Loucy (cell line): ENCODE measurements around the gene TRPM7.

Experiments
- H2AFZ ChIP-seq: fragments of 200-600 bp; sonication (generic); 2 replicates; pipeline ENCODE4 v1.6.0; 2016; ENCODE audit warnings: antibody characterized with exemption, mild to moderate bottlenecking, low read length, moderate library complexity
- H3F3A ChIP-seq: fragments of 200-600 bp; 2 replicates; pipeline ENCODE4 v1.6.0; 2016; ENCODE audit warnings: antibody characterized with exemption, low read depth, mild to moderate bottlenecking
- H3K27me3 ChIP-seq: fragments of 200-600 bp; sonication (generic); 2 replicates; pipeline ENCODE4 v1.6.1; 2014; ENCODE audit warnings: low read length, mild to moderate bottlenecking; ENCODE audit not compliant: insufficient read depth, poor library complexity, severe bottlenecking
- H3K36me3 ChIP-seq: fragments of 200-600 bp; sonication (generic); 2 replicates; pipeline ENCODE4 v1.6.1; 2016; ENCODE audit warnings: low read length; ENCODE audit not compliant: insufficient read depth
- H3K4me1 ChIP-seq: fragments of 200-600 bp; sonication (generic); 2 replicates; pipeline ENCODE4 v1.5.1; 2014; ENCODE audit warnings: low read length, mild to moderate bottlenecking; ENCODE audit not compliant: insufficient read depth, poor library complexity, severe bottlenecking
- H3K4me2 ChIP-seq: fragments of 200-600 bp; sonication (generic); 2 replicates; pipeline ENCODE4 v1.6.0; 2014; ENCODE audit warnings: antibody characterized with exemption, low read length, low read depth, mild to moderate bottlenecking; ENCODE audit not compliant: poor library complexity, severe bottlenecking
- H3K4me3 ChIP-seq: fragments of 200-600 bp; sonication (generic); 2 replicates; pipeline ENCODE4 v1.5.1; 2014; ENCODE audit warnings: low read length, mild to moderate bottlenecking, mixed read lengths; ENCODE audit not compliant: poor library complexity, severe bottlenecking
- H3K79me2 ChIP-seq: fragments of 200-600 bp; sonication (generic); 2 replicates; pipeline ENCODE4 v1.6.1; 2014; ENCODE audit warnings: low read length; ENCODE audit not compliant: insufficient read depth
- H3K9ac ChIP-seq: fragments of 200-600 bp; sonication (generic); 2 replicates; pipeline ENCODE4 v1.6.0; 2014; ENCODE audit warnings: mild to moderate bottlenecking, low read depth, low read length, moderate library complexity; ENCODE audit not compliant: poor library complexity, severe bottlenecking
- H3K9me2 ChIP-seq: fragments of 200-600 bp; sonication (generic); replicated peaks from 2 replicates; pipeline ENCODE4 v1.6.1; 2016; ENCODE audit warnings: low read depth, low read length, mixed read lengths
- H3K9me3 ChIP-seq: fragments of 200-600 bp; sonication (generic); 2 replicates; pipeline ENCODE4 v1.6.1; 2014; ENCODE audit warnings: mild to moderate bottlenecking, antibody characterized with exemption, low read length, low read depth; ENCODE audit not compliant: insufficient read depth
- H4K20me1 ChIP-seq: fragments of 200-600 bp; sonication (generic); 2 replicates; pipeline ENCODE4 v1.6.0; 2014; ENCODE audit warnings: antibody characterized with exemption, low read length, mild to moderate bottlenecking; ENCODE audit not compliant: insufficient read depth, poor library complexity, severe bottlenecking
- EZH2phosphoT487 ChIP-seq: fragments of 200-600 bp; IDR thresholded peaks from 2 replicates; pipeline ENCODE4 v1.6.1; 2018; ENCODE audit warnings: antibody characterized with exemption, mild to moderate bottlenecking, moderate library complexity, borderline replicate concordance
- TF ChIP-seq, protein P1 (sequence below): fragments of 200-600 bp; sonication (generic); conservative IDR thresholded peaks from 2 replicates; pipeline ENCODE4 v1.5.1; 2014; ENCODE audit warnings: mild to moderate bottlenecking, antibody characterized with exemption, low read length

Gene TRPM7

DNA sequence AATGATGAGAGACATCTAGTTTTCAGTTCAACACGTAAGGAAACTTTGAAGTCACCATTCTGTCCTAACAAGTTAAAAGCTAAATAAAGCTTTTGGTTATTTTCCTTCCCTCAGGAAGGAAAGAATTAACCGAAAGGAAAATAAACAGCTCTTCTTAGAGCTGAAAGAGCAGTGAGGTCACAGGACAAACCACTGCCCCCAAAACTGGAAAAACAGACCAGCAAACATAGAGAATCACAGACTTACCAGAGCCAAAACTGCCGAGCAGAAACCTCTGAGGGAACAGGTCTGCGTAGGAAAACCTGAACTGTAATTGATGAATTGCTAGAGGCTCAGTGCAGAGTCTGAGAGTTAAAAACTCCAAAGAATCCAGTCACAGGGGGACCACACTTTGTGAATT is 154.8 kb downstream of the TRPM7 start:
- H3K79me2 ChIP-seq, result no peaks in the 10 kb centered on the region
- H3K27me3 ChIP-seq, result no peaks in the 10 kb centered on the region
- H3F3A ChIP-seq, result no peaks in the 10 kb centered on the region
- no peaks in the 10 kb centered on the region for H3K9me2 ChIP-seq
- no peaks in the 10 kb centered on the region for H3K36me3 ChIP-seq
- no peaks in the 10 kb centered on the region for H4K20me1 ChIP-seq
- no peak overlapping the region for H3K4me2 ChIP-seq
- TF ChIP-seq, protein P1, sequence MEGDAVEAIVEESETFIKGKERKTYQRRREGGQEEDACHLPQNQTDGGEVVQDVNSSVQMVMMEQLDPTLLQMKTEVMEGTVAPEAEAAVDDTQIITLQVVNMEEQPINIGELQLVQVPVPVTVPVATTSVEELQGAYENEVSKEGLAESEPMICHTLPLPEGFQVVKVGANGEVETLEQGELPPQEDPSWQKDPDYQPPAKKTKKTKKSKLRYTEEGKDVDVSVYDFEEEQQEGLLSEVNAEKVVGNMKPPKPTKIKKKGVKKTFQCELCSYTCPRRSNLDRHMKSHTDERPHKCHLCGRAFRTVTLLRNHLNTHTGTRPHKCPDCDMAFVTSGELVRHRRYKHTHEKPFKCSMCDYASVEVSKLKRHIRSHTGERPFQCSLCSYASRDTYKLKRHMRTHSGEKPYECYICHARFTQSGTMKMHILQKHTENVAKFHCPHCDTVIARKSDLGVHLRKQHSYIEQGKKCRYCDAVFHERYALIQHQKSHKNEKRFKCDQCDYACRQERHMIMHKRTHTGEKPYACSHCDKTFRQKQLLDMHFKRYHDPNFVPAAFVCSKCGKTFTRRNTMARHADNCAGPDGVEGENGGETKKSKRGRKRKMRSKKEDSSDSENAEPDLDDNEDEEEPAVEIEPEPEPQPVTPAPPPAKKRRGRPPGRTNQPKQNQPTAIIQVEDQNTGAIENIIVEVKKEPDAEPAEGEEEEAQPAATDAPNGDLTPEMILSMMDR, result no peak
- no peak for TF ChIP-seq EZH2phosphoT487
- H2AFZ ChIP-seq, result peak overlapping the region; percentile 49; the same call in 1 of the 2 replicates
- H3K4me3 ChIP-seq, result no peak overlapping the region
- H3K4me1 ChIP-seq, result peaks cover 8% of the 10 kb centered on the region
- H3K9me3 ChIP-seq, result no peaks in the 10 kb centered on the region
- H3K9ac ChIP-seq, result no peak overlapping the region

DNA sequence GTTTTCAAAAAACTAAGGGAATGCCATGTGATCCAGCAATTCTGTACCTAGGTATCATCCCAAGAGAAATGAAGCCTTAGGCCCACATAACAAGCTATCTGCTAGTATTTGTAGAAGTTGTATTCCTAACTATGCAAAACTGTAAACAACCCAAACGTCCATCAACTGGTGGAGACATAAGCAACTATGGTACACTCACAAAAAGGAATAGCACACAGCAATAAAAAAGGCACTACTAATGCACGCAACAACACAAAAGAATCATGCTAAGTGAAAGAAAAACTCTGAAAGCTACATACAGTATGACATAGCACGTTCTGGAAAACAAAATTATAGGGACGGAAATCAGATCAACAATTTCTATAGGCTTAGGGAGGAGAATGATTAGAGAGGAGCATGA is 155.4 kb downstream of the TRPM7 start:
- no peaks in the 10 kb centered on the region for H3K36me3 ChIP-seq
- no peaks in the 10 kb centered on the region for H3K79me2 ChIP-seq
- H3K4me2 ChIP-seq, result no peak overlapping the region
- H3K4me1 ChIP-seq, result peaks cover 8% of the 10 kb centered on the region
- no peaks in the 10 kb centered on the region for H4K20me1 ChIP-seq
- no peak for TF ChIP-seq EZH2phosphoT487
- TF ChIP-seq, protein P1, result no peak
- H3K4me3 ChIP-seq, result no peak overlapping the region
- H3F3A ChIP-seq, result no peaks in the 10 kb centered on the region
- no peaks in the 10 kb centered on the region for H3K27me3 ChIP-seq
- no peaks in the 10 kb centered on the region for H3K9me2 ChIP-seq
- no peak overlapping the region for H2AFZ ChIP-seq
- H3K9me3 ChIP-seq, result no peaks in the 10 kb centered on the region
- H3K9ac ChIP-seq, result no peak overlapping the region

DNA sequence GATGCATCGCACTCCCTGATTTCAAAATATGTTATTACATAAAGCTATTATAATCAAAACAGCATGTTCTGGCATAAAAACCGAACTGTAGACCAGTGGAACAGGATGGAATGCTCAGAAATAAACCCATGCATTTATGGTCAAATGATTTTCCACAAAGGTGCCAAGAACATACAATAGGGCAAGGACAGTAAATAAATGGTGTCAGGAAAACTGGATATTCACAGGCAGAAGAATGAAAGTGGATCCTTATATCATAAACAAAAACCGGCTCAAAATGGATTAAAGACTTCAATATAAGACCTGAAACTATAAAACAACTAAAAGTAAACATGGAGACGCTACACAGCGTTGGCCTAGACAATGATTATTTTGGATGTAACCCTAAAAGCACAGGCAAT is 162.7 kb downstream of the TRPM7 start:
- no peaks in the 10 kb centered on the region for H3K79me2 ChIP-seq
- no peaks in the 10 kb centered on the region for H3K27me3 ChIP-seq
- no peaks in the 10 kb centered on the region for H3K36me3 ChIP-seq
- no peaks in the 10 kb centered on the region for H3K4me1 ChIP-seq
- no peaks in the 10 kb centered on the region for H3K9me3 ChIP-seq
- H3K4me3 ChIP-seq, result no peak overlapping the region
- no peak for TF ChIP-seq EZH2phosphoT487
- TF ChIP-seq, protein P1, result no peak
- H3K9ac ChIP-seq, result no peak overlapping the region
- H4K20me1 ChIP-seq, result no peaks in the 10 kb centered on the region
- H3K4me2 ChIP-seq, result no peak overlapping the region
- H3K9me2 ChIP-seq, result no peaks in the 10 kb centered on the region
- H2AFZ ChIP-seq, result no peak overlapping the region
- no peaks in the 10 kb centered on the region for H3F3A ChIP-seq
